Keratinocyte (primary cell): Measurements from ENCODE around the gene ZNF451. TPM values are rescaled to one million over a fixed set of nuclear protein-coding genes. Genes with fewer than 3 reads are reported as not detected.
A peak's percentile ranks its signal among the peaks of the same experiment; 100 is the strongest.

Source experiments
- DNase-seq: peaks from one replicate; pipeline ENCODE4 v3.0.0-alpha.2; 2011; ENCODE audit warnings: low read depth, missing footprints, low spot score
- FAIRE-seq: peaks from 2 replicates; lab custom pipeline; 2011; peaks lifted over from hg19 to GRCh38; lab: Jason Lieb, UNC
- H2AFZ ChIP-seq: 2 replicates; pipeline ENCODE4 v1.6.0; 2012; ENCODE audit warnings: low read length, control low read depth, inconsistent platforms; ENCODE audit not compliant: control insufficient read depth
- H3K27ac ChIP-seq: 2 replicates; pipeline ENCODE4 v1.5.1; 2011; ENCODE audit warnings: low read length; ENCODE audit not compliant: control insufficient read depth, insufficient read depth
- H3K27me3 ChIP-seq: 3 replicates; pipeline ENCODE4 v1.6.0; 2011; ENCODE audit warnings: low read length; ENCODE audit not compliant: control insufficient read depth, insufficient read depth; ENCODE audit errors: extremely low read depth
- H3K36me3 ChIP-seq, 2 experiments: 2 replicates in 1 of 2; 3 replicates in 1 of 2; pipeline ENCODE4 v1.5.1; 2011; ENCODE audit warnings: low read length in 2 of 2, mild to moderate bottlenecking in 1 of 2; ENCODE audit not compliant: control insufficient read depth in 2 of 2, insufficient read depth in 2 of 2; ENCODE audit errors: extremely low read depth in 1 of 2
- H3K4me1 ChIP-seq: 3 replicates; pipeline ENCODE4 v1.5.1; 2011; ENCODE audit warnings: low read length; ENCODE audit not compliant: control insufficient read depth, insufficient read depth; ENCODE audit errors: extremely low read depth
- H3K4me2 ChIP-seq: 3 replicates; pipeline ENCODE4 v1.6.0; 2011; ENCODE audit warnings: low read depth, low read length; ENCODE audit not compliant: control insufficient read depth, insufficient read depth; ENCODE audit errors: extremely low read depth
- H3K4me3 ChIP-seq, 3 experiments: fragments of 200-600 bp in 1 of 3; sonication (generic) in 1 of 3; 2 replicates in 2 of 3; 3 replicates in 1 of 3; pipeline ENCODE4 v1.5.1; 2011 to 2016; ENCODE audit warnings: low read length in 3 of 3, mild to moderate bottlenecking in 3 of 3, control low read depth in 2 of 3, inconsistent platforms in 1 of 3, low read depth in 1 of 3, mixed read lengths in 1 of 3, mixed run types in 1 of 3, moderate library complexity in 1 of 3; ENCODE audit not compliant: control insufficient read depth in 2 of 3, insufficient read depth in 2 of 3; ENCODE audit errors: extremely low read depth in 1 of 3
- H3K79me2 ChIP-seq: 2 replicates; pipeline ENCODE4 v1.6.0; 2012; ENCODE audit warnings: low read length; ENCODE audit not compliant: control insufficient read depth, insufficient read depth
- H3K9ac ChIP-seq: 3 replicates; pipeline ENCODE4 v1.6.0; 2011; ENCODE audit warnings: low read length; ENCODE audit not compliant: control insufficient read depth, insufficient read depth; ENCODE audit errors: extremely low read depth
- H3K9me1 ChIP-seq: 3 replicates; pipeline ENCODE4 v1.6.0; 2011; ENCODE audit warnings: low read length; ENCODE audit not compliant: control insufficient read depth, insufficient read depth; ENCODE audit errors: extremely low read depth
- H3K9me3 ChIP-seq: 2 replicates; pipeline ENCODE4 v1.5.1; 2012; ENCODE audit warnings: low read depth, low read length; ENCODE audit not compliant: control insufficient read depth
- H4K20me1 ChIP-seq: 3 replicates; pipeline ENCODE4 v1.6.0; 2011; ENCODE audit warnings: low read length; ENCODE audit not compliant: control insufficient read depth, insufficient read depth; ENCODE audit errors: extremely low read depth
- EZH2 ChIP-seq: IDR thresholded peaks from one replicate; pipeline ENCODE4 v1.6.1; 2012; ENCODE audit warnings: inconsistent platforms, mild to moderate bottlenecking, low read length, moderate library complexity
- dilution Hi-C: fragments of 300-500 bp; cut with MboI; formaldehyde crosslinking; loops from one replicate; pipeline ENCODE4 v1.7.0; 2020; ENCODE audit warnings: low sequenced_read_pairs; ENCODE audit not compliant: extremely low pct_ligation_motif_present
- polyA plus RNA-seq, 5 experiments: library from polyadenylated mRNA; depleted of rRNA in 3 of 5; stranded (reverse) in 3 of 5; stranded (forward) in 1 of 5; unstranded in 1 of 5; fragments of >200 nt; gene quantifications; 1 replicate in 1 of 5; 2 replicates in 3 of 5; 3 replicates in 1 of 5; pipeline versions ENCODE4 v1.2.1 to v1.2.3, GENCODE V29; 2011 to 2012; ENCODE audit warnings: missing spikeins in 2 of 5, low read depth in 1 of 5, low replicate concordance in 1 of 5
- TF ChIP-seq, protein P1 (sequence below), 3 experiments: IDR thresholded peaks in 1 of 3; conservative IDR thresholded peaks in 1 of 3; optimal IDR thresholded peaks in 1 of 3; 2 replicates in 2 of 3; 3 replicates in 1 of 3; pipeline versions ENCODE3 to v1.5.1; 2011; ENCODE audit warnings: low read length in 3 of 3, mild to moderate bottlenecking in 3 of 3, moderate library complexity in 2 of 3, control low read depth in 1 of 3, inconsistent platforms in 1 of 3; ENCODE audit not compliant: insufficient read depth in 2 of 3; ENCODE audit errors: extremely low read depth in 1 of 3

The ZNF451 gene
- polyA plus RNA-seq, 1 donor (not counting 4 experiments of a cell fraction or from before 2014, with no cell fraction given) = 32.1 TPM

DNA sequence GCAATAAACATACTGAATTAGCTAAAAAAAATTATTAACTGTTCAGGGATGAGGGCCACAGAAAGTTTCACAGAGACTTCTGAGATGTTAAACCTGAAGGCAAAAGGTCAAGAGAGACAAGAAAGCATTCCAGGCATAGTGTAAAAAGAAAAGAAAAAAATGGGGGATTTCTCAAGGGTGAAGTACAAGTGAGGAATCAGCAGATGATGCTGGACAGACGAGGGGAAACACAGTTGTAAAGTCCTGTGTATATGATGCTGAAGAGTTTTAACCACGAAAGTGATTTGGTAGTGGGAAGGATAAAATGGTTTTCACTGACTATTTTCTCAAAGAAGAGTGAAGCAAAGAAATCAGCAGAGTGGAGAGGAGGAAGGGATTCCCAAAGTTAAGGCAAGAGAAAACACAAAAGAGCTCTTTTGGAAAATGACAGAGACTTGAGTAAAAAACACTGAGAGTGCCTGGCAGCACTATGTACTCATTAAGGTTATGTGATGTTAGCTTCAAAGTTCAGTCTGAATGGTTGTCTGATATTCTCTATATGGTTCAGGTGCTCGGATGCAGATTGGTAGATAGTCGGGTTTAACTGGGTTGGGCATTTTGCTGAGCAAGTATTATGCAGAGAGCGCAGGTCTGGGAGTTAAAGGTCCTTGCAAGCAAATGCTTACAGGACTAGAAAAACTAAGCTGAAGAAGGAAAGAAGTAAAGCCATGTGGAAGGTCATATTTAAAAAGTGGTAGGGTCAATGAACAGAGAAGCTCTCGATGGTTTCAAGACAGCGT lies 115.8 kb downstream of the ZNF451 start:
- no peak overlapping the region for H3K4me3 ChIP-seq
- no peak for DNase-seq
- no peaks in the 10 kb centered on the region for H3K36me3 ChIP-seq
- no peaks in the 10 kb centered on the region for H3K9me3 ChIP-seq
- dilution Hi-C loops = no loop called here
- no peaks in the 10 kb centered on the region for H3K79me2 ChIP-seq
- no peak overlapping the region for H3K9ac ChIP-seq
- no peaks in the 10 kb centered on the region for H3K27me3 ChIP-seq
- no peak for FAIRE-seq
- no peaks in the 10 kb centered on the region for H3K9me1 ChIP-seq
- H3K4me2 ChIP-seq = no peak overlapping the region
- no peaks in the 10 kb centered on the region for H4K20me1 ChIP-seq
- TF ChIP-seq, protein P1, sequence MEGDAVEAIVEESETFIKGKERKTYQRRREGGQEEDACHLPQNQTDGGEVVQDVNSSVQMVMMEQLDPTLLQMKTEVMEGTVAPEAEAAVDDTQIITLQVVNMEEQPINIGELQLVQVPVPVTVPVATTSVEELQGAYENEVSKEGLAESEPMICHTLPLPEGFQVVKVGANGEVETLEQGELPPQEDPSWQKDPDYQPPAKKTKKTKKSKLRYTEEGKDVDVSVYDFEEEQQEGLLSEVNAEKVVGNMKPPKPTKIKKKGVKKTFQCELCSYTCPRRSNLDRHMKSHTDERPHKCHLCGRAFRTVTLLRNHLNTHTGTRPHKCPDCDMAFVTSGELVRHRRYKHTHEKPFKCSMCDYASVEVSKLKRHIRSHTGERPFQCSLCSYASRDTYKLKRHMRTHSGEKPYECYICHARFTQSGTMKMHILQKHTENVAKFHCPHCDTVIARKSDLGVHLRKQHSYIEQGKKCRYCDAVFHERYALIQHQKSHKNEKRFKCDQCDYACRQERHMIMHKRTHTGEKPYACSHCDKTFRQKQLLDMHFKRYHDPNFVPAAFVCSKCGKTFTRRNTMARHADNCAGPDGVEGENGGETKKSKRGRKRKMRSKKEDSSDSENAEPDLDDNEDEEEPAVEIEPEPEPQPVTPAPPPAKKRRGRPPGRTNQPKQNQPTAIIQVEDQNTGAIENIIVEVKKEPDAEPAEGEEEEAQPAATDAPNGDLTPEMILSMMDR (optimal IDR thresholded peaks at IDR 0.05 in 1 of 3, IDR thresholded peaks at IDR 0.05 in 1 of 3, conservative IDR thresholded peaks at IDR 0.05 in 1 of 3; ENCODE audit: extremely low read depth in 1 of 3, insufficient read depth in 2 of 3, low read length in 3 of 3) = no peak
- TF ChIP-seq EZH2 = no peak
- no peaks in the 10 kb centered on the region for H3K4me1 ChIP-seq
- no peak overlapping the region for H2AFZ ChIP-seq
- H3K27ac ChIP-seq = no peak overlapping the region

DNA sequence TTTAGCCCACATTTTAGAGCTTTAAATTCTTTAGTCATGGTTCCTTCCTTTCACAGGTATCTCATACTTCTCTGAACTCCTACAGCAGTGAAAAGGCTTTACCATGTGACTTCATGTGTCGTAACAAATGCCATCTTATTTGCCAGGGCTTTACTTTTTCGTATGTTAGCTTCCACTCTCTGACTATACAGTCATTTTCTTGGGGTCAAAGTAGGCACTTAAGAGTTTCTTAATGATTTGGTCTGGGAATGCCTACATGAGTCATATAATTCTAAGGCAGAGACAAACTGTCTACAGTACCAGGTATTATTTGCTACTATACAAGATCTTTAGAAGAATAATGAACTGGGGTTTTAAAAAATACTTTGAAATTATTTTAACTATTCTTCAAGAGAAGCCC lies 117.2 kb downstream of the ZNF451 start:
- dilution Hi-C loops = no loop called here
- H3K4me1 ChIP-seq = no peaks in the 10 kb centered on the region
- H3K4me3 ChIP-seq = no peak overlapping the region
- H3K4me2 ChIP-seq = no peak overlapping the region
- no peak overlapping the region for H2AFZ ChIP-seq
- no peaks in the 10 kb centered on the region for H3K27me3 ChIP-seq
- TF ChIP-seq EZH2 = no peak
- TF ChIP-seq, protein P1 (optimal IDR thresholded peaks at IDR 0.05 in 1 of 3, IDR thresholded peaks at IDR 0.05 in 1 of 3, conservative IDR thresholded peaks at IDR 0.05 in 1 of 3; ENCODE audit: extremely low read depth in 1 of 3, insufficient read depth in 2 of 3, low read length in 3 of 3) = no peak
- H3K79me2 ChIP-seq = peaks cover 2% of the 10 kb centered on the region
- no peaks in the 10 kb centered on the region for H3K9me3 ChIP-seq
- no peaks in the 10 kb centered on the region for H3K36me3 ChIP-seq
- no peaks in the 10 kb centered on the region for H3K9me1 ChIP-seq
- no peak overlapping the region for H3K27ac ChIP-seq
- no peak overlapping the region for H3K9ac ChIP-seq
- DNase-seq = no peak
- H4K20me1 ChIP-seq = no peaks in the 10 kb centered on the region
- peak; percentile 13 for FAIRE-seq
